RPMI8226 (cell line): ENCODE data around the gene FITM1.
A peak's percentile ranks its signal among the peaks of the same experiment; 100 is the strongest.

Experiments
- DNase-seq: peaks from one replicate; pipeline ENCODE4 v3.0.0-alpha.2; 2015

FITM1 gene

GRCh38 chr14:24130380-24130716 lies at the start of gene FITM1:
FITM1 (plus strand) TSS chr14:24130659; CDS start chr14:24131564, 905 bp downstream.
- DNase-seq = no peak

GRCh38 chr14:24080888-24081738 lies 49.3 kb upstream of the FITM1 start:
- DNase-seq = peak; percentile 77

DNA sequence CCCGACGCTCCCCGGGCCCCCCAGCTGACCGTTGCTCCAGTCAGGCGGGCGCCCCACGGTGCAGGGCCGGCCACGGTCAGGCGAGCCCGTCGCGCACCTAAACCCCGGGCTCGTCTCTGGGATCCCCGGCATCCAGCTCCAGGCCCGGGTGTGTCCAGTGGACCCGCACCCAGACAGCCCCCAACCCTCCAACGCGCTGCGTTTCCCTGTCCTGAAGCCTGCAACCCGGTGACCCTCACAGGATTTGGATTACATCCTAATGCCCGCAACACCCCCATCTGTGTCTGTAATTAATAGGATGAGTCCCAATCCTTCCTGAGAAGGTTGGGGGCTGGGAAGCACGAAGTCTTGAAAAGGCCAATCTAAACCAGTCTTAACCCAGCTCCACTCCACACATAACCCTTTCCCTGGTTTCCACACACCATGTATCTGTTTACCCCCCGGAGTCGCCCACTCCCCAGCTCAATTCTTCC lies 48.7 kb upstream of the FITM1 start:
- DNase-seq = no peak

DNA sequence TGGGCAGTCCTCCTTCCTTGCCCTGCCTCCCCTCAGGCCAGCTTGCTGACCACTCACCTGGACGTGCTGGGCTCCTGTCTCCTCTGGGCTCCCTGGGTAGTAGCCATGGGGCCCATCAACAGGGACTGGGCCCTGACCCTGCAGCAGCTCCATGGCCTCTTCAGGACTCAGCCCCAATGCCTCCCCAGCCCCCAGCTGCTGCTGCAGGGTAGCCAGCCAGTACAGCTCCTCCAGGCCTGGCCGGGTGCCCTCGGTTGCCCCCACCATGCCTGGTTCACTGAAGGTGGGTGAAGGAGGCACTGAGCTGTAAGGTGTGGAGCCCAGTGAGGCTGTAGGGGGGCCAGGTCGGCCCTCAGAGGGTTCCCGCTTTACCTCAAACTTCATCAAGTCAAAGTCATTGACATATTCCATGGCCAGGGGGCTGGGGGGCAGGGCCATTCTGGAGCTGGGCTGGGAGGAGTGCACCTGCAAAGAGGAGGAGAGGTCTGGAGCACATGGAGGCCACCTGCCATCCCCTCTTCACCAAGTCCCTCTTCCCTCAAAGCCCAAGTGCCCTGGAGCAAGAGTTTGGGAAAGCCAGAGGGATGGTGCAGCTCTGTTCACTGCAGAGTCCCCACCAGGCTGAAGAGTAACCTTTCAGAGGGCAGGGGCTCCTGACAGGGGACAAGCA lies 47.9 kb upstream of the FITM1 start:
- DNase-seq = no peak

DNA sequence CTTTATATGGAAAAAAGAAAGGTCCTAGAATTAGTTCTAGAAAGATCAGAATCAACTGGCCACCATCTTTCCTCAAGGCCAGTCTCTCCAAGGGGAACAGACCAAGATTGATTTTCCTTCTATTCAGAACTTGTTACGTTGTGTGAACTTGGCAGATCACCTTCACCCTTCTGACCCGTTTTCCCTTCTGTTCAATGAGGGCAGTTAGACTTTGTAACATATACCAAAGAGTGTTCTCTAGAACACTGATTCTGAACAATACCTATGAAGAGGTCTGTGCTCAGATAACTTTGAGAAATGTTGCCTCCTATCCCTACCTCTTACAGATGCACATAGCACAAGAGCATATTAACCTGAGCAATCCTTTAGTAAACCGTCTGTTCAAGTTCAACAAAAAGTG lies 47.0 kb upstream of the FITM1 start:
- no peak for DNase-seq

- no peak for DNase-seq
Measured at GRCh38 chr14:24084440-24084839, 46.0 kb upstream of the FITM1 start.

GRCh38 chr14:24085215-24085614 lies 45.2 kb upstream of the FITM1 start:
- DNase-seq = no peak

DNA sequence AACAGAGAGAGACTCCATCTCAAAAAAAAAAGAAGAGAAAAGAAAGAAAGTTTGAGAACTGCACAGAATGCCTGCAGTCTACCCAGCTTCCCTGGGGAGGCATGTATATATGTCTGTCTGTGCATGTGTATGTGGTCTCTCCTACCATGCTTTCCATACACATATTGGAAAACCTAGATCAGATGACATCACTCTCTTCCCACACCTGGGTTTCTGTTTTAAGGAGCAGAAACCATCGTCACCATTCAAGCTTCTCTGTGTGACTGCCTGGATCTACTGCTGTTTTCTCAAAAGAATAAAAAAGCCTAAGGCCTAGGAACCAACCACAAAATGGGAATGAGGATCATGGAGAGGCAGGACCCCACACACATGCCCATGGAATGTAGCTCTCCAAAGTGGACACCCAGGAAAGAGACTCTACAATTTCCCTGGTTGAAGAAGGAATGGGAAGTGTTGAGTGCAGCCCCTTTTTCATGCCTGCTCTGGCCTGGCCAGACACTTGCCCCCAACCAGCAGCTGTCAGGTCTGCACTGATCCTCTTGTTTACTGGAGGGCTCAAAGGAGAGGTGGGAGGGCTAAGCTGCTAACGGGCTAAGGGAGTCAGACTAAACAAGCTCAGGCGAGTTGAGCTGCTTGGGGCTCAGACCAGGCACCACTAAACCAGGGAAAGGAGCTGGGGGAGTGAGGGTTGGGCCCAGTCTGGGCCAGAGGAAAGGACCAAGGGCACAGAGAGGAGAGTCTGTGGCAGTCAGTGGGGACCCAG lies 44.1 kb upstream of the FITM1 start:
- no peak for DNase-seq

- DNase-seq = no peak
Measured at GRCh38 chr14:24087004-24087403, 43.5 kb upstream of the FITM1 start.

DNA sequence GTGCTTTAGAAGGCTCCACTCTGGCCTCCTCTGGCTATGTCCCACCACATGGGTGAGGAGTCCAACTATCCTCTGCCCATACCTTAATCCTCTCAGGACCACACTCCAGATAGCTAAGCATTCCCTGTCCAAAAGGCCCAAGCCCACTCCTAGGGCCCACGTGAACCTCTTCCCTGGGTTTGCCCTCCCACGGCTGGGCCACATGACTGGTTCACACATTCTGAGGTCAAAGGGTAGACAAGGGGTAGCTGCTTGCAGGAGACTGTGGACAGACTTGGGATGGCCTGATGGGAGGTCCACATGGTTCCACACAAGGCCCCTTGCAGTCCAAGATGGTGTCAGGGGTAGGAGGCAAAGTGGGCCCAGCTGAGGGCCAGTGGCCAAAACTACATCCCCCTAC lies 42.4 kb upstream of the FITM1 start:
- no peak for DNase-seq

- DNase-seq = no peak
Measured at GRCh38 chr14:24089890-24090289, 40.6 kb upstream of the FITM1 start.

DNA sequence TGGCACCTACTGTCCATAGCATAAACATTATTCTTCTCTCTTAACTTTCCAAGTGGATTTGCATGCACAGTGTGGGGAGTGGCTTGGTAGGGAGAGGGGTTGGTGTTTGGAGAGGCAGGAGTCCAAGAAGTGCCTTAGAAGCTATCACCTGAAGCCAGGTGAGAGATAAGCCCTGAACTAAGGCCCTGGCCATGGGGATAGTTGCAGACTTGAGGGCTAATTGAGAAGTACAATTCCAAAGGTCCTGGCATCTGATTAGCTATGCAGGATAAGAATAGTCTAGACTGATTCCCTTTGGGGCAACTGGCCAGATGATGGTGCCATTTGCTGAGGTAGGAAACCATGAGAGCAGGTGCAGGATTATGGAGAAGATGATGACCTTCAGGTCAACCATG lies 38.4 kb upstream of the FITM1 start:
- no peak for DNase-seq

- no peak for DNase-seq
Measured at GRCh38 chr14:24092505-24093206, 37.8 kb upstream of the FITM1 start.

DNA sequence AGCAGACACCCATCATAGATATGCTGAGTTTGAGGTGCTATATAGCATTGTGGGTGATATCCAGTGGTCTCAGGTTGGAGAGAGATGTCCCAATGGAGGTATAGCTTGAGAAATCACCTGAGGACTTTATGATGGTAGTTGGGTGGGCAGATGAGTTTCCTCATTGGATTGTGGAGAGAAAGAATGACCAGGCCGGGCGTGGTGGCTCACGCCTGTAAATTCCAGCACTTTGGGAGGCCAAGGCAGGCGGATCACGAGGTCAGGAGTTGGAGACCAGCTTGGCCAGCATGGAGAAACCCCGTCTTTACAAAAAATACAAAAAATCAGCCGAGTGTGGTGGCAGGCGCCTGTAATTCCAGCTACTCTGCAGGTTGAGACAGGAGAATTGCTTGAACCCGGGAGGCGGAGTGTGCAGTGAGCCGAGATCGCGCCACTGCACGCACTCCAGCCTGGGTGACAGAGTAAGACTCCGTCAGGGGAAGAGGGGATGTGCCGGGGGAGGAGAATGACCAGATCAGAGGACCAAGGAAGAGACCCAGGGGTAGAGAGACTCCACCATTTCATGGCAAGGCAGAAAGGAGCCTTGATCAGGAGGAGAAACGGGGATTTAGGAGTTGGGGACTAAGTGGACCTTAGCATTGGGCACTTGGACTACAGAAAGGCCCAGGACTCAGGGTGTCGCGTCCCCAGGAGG lies 37.1 kb upstream of the FITM1 start:
- DNase-seq = no peak

DNA sequence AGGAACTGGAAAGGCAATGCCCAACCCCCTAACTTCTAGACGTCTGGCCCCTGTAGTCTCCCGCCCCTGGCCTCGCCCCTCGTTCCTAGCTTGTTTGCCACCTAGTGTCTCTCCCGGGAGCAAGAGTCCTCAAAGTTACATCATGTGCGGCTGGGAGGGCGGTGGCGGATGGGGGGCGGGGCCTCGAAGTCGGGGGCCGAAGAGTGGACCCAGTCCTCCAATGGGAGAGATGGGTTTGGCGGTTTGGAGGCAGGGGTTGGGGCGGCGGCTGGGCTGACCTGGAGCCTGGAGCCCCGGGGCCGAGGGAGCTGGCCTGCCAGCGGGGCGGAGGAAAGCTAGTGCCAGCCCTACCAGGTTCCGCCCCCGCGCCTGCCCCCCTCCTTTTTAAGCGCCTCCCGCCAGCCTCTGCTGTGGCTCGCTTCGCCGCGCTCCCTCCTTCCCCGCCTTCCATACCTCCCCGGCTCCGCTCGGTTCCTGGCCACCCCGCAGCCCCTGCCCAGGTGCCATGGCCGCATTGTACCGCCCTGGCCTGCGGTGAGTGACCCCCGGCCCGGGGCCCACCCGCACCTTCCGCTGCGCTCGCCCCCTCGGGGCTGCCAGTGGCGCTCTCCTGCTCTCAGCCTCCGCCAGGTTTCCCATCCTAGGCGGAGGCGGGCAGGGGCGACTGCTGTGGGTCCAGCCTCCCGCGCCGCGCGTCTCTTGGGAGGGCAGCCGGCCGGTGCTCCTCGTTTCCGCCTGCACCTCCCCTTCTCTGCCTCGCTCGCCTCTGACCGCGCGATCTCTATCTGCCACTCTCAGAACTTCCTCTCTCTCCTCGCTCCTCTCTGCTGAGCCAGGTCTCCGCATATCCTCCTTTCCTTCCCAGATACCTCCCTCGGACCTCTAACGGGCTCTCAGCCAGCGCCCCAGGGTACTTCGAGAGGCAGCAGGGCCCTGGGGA lies 36.3 kb upstream of the FITM1 start, which contains the start of gene PCK2:
PCK2 (plus strand) TSS at position 411 of the 940 bp plus-strand sequence; CDS start at position 506, 95 bp downstream.
- peak; percentile 87 for DNase-seq

DNA sequence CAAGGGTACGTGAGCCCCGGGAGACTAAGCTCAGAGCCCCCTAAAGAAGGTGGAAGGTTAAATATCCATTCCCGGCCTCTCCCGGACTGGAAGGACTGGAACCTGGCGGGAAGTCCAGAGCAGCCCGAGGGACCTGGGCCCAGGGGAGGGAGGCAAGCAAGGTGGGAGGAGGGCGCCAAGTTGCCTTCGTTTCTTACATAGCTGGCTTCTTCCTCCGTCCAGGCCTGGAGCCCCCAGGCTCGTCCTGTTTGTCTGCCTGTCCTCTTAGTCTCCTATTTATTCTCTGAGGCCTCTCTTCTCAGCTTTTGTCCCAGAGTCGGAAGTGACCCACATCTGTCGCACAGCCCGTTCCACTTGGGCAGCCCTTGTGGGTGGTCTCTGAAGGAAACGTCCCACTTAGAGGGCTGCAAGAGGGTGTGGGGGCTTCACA lies 35.6 kb upstream of the FITM1 start:
- no peak for DNase-seq

DNA sequence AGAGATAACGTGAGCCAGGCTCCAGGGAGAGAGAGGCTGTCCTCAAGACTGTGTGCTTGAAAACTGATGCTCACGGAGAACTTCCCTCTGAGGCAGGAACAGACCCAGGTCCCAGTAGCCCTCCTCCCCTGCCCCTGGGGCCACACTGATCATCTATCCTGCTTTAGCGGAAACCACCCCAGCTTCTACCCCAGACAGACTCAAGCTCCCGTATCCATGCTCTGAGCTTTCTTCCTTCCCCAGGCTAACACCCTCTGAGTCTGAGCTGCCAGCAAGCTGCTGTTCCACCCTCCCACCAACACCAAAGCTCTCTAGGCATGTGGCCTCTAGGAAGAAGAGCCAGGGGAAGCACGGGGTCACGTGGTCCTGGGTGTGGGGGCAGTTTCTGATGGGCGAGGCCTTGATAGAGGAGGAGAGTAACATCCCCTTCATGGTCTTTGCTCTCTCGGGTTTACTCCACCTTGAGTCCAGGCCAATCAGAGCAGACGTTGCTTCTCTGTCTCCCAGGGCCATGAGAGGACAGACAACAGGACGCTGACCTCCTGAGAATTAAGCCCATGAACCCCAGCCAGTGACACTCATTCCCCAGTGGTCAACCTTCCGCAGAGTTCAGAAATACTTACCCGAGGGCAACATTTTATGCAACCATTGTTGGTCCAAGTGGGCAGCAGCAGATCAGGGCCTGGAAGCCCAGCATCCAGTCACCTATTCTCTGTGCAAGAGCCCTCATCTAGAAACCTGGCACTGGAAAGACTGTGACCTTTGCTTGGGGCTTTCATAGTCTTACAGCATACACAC lies 35.0 kb upstream of the FITM1 start:
- no peak for DNase-seq

DNA sequence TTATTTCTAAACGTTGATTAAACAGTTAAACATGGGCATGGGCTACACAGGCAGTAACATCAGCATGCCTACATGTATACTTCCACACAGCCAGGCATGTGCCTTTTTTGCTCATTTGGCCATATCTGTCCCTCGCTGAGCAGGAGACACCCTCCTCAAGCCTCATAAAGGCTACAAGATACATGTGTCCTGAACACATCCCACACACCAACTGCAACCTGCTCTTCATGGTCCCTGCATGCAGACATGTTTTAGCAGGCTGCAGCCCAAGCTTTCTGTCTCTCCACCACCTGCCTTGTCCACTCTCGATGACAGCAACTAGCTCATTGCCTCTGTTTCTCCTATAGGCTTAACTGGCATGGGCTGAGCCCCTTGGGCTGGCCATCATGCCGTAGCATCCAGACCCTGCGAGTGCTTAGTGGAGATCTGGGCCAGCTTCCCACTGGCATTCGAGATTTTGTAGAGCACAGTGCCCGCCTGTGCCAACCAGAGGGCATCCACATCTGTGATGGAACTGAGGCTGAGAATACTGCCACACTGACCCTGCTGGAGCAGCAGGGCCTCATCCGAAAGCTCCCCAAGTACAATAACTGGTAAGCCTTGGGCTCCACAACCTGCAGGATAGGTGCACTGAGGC lies 33.8 kb upstream of the FITM1 start:
- DNase-seq = no peak

GRCh38 chr14:24098229-24098926 lies 32.1 kb upstream of the FITM1 start:
- DNase-seq = no peak
